OCI-LY3 (cell line): Measurements from ENCODE around the gene FAM120A.

Source experiments
- EZH2phosphoT487 ChIP-seq: fragments of 200-600 bp; shearing (Covaris generic); IDR thresholded peaks from 2 replicates; pipeline ENCODE4 v1.6.1; 2018; ENCODE audit warnings: antibody characterized with exemption, mixed run types, low read depth
- TF ChIP-seq, protein P1 (sequence below): fragments of 200-600, 300-600 bp; sonication (generic); IDR thresholded peaks from 2 replicates; pipeline ENCODE4 v1.5.1; 2014; ENCODE audit warnings: antibody characterized with exemption, low read length, low read depth

GRCh38 chr9:93456504-93456903 lies 5.0 kb downstream of the FAM120A start:
- TF ChIP-seq, protein P1, sequence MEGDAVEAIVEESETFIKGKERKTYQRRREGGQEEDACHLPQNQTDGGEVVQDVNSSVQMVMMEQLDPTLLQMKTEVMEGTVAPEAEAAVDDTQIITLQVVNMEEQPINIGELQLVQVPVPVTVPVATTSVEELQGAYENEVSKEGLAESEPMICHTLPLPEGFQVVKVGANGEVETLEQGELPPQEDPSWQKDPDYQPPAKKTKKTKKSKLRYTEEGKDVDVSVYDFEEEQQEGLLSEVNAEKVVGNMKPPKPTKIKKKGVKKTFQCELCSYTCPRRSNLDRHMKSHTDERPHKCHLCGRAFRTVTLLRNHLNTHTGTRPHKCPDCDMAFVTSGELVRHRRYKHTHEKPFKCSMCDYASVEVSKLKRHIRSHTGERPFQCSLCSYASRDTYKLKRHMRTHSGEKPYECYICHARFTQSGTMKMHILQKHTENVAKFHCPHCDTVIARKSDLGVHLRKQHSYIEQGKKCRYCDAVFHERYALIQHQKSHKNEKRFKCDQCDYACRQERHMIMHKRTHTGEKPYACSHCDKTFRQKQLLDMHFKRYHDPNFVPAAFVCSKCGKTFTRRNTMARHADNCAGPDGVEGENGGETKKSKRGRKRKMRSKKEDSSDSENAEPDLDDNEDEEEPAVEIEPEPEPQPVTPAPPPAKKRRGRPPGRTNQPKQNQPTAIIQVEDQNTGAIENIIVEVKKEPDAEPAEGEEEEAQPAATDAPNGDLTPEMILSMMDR: no peak
- no peak for TF ChIP-seq EZH2phosphoT487
